Testis (tissue), 2 donors: ENCODE data around the gene NSRP1.

Source experiments
- CTCF ChIP-seq, 3 experiments: fragments of 450-650 bp in 2 of 3; fragments of 200-600 bp in 1 of 3; sonication (generic) in 1 of 3; IDR thresholded peaks; one replicate each; pipeline ENCODE4 v1.5.1; 2016 to 2019; ENCODE audit warnings: antibody characterized with exemption in 3 of 3, mild to moderate bottlenecking in 2 of 3, moderate library complexity in 1 of 3
- POLR2A ChIP-seq: fragments of 450-650 bp; IDR thresholded peaks from one replicate; pipeline ENCODE4 v1.6.1; 2017; ENCODE audit warnings: antibody characterized with exemption, mild to moderate bottlenecking, moderate library complexity

- TF ChIP-seq CTCF (IDR thresholded peaks at IDR 0.05): no peak
- TF ChIP-seq POLR2A: no peak
These were observed 1.1 kb downstream of the NSRP1 start for GRCh38 chr17:30117675-30118081.
